Sciatic nerve (tissue), 2 donors: ENCODE data around the gene WDFY2. TPM values are rescaled to one million over a fixed set of nuclear protein-coding genes. Genes with fewer than 3 reads are reported as not detected.

Source experiments
- ATAC-seq: fragments of 200-7000 bp; cut with Tn5 transposase; one replicate; pipeline ENCODE4 v1.9.1; 2020; ENCODE audit warnings: mild to moderate bottlenecking, moderate library complexity
- DNase-seq: peaks from one replicate; pipeline ENCODE4 v3.0.0-alpha.2; 2020; ENCODE audit warnings: low spot score
- intact Hi-C: fragments of 100-400 bp; cut with DNase I; formaldehyde crosslinking; loops from one replicate; pipeline ENCODE4 v1.14.2; 2022
- total RNA-seq: library from RNA; stranded (reverse); fragmentation: NEBNext Ultra II Directional; extraction: Animal tissue kit (Norgen Biotek cat#: 25700); gene quantifications from one replicate; pipeline ENCODE4 v1.2.1, GENCODE V29; 2021
- donor health status: DM: no; HTN: no; CAD: no.
- donor health status: DM: no; HTN: no; CAD: no.

The WDFY2 gene
- total RNA-seq, 1 donor from 2014 or later, result 22.1 TPM

DNA sequence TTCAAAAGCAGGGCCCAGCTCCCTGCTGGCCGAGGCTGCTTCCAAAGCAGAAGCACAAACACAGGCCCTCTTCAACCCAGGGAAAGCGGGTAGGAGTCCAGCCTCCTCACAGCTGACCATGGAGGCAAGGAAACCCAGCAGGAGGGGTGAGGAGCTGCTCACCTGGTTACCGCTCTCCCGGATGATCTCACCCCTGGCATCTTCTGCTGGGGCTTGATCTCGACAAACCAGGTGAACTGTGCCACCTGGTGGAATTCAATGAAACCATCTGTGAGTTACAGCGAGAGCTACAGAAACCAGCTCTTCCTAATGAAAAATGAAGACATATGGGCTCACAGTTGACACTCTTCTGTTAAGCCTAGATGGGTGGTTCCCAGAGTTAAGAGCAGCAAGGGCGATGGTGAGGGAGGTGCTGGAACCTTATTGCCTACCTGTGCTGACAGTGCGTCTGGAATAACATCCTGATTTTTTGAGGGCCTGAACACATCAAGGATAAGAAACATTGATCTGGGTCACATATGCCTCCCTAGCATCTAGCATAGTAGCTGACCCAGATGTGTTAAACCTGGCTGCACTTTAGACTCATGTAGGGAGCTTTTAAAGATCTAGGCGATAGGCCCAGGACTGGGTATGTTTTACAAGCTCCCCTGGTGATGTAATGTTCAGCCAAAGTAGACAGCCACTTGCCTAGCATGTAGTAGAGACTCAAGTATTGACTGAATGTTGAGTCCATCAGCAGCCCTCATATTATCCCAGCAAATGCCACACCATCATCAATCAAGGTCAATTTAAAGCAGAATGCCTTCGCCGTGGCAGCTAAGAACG lies 213.6 kb downstream of the WDFY2 start:
- peak; percentile 41 for ATAC-seq
- intact Hi-C loops, result no loop called here
- DNase-seq, result no peak

- intact Hi-C loops, result no loop called here
Measured at GRCh38 chr13:51799261-51799660, 215.0 kb downstream of the WDFY2 start.

GRCh38 chr13:51800486-51800885 lies 216.2 kb downstream of the WDFY2 start:
- DNase-seq, result no peak
- ATAC-seq, result no peak
- intact Hi-C loops, result no loop called here

More at GRCh38 chr13:51799261-51799660, 215.0 kb downstream of the WDFY2 start:
- ATAC-seq (no peak), DNase-seq (no peak)

DNA sequence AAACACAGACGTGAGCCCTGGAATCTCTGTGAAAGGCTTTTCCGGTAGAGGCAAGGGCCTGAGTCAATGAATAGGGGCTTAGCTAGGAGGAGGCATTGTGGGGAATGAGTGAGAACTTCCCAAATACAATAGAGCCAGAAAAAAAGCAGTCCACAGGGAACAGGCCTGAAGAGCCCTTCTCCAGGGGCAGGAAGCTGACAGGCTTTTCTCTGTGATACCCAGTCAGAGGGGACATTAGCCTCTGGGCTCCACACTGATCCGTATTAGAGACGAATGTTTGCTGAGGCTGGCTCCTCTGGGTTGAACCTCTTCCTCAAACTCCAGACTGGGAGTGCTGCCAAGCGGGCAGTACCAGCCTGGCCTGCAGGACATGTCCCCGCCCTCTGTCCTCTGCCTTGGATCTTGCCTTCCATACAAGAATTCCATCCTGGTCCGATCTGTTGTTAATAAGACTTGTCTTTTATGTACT lies 217.4 kb downstream of the WDFY2 start:
- peak; percentile 5 for ATAC-seq
- intact Hi-C loops, result no loop called here
- DNase-seq, result peak; percentile 82

DNA sequence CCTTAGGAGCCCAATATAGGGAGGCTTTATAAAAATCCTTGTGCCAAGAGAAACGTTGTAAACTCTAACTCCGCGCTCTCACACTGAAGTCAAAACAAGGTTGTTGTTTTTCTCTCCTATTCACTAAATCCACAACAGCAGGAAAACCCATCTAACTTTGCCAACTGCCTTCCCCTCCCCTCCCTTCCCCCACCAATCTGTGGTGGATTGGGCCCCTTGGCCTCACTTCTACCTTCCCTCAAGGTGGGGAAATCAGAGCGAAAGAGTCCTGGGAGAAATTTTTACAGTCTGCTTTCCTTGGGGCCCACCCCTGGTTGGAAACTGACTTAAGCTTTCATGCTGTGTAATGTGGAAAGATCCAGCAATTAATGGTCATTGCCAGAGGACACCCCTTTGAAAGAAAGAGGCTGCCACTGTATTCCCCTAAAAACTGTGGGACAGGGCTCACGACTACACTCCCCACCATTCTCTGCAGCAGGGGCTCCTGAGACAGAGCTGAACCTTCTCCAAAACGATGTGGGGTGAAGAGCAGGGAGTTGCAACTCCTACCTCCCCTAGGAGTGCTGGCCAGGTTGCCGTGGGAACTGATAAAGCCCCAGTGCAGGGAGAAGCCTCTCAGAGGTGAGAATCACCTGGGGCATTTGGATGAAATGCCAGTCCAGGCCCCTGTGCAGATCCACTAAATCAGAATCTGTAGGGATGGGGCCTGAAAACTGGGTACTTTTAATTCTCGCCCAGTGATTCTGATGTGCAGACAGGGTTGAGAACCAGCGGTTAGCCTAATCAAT lies 218.6 kb downstream of the WDFY2 start:
- intact Hi-C loops, result no loop called here
- ATAC-seq (peak; percentile 3), DNase-seq (no peak)

DNA sequence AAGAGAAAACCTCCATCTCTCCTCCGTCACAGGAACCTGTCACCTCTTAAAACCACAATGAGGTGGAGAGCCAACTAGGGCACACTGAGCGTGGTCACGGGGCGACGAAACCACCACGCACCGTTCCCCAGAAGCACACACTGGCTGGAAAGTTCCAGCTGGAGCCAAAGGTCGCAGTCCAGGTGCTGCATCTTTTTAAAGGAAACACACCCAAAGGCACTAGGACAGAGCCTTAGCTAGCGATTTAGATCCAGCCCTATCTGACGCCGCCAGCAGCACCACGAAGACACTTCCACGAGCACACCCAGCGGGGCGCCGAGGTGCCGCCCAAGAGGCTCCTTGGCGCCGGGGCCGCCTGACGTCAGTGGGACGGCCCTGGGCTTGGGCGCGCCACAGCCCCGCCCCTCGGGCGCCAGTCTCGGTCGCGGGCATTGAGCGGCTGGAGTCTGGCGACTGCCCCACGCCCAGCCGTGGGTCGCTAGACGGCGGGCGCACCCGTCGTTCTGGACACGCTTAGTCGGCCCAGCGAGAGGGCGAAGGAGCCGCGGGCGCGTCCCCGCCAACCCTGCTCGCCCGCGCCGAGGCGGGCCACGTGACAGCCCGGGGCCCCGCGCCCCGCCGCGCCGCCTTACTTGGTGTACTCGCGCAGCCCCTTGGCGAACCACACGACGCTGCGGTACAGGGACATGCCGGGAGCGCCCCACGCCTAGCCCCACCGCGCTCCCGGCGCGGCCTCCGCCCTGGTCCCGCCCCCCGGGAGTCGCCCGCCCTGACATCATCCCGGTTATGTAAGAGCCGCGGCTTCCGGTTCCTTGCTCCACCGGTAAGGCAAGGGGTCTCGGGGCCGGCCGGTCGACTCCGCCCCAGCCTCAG lies 219.4 kb downstream of the WDFY2 start, which contains the start of gene DHRS12:
DHRS12 (minus strand) TSS at position 742 of the 873 bp plus-strand sequence. CDS start 4,504 bp downstream, outside the sequence.
- peak; percentile 90 for ATAC-seq
- intact Hi-C loops, result no loop called here
- DNase-seq, result peak; percentile 96

DNA sequence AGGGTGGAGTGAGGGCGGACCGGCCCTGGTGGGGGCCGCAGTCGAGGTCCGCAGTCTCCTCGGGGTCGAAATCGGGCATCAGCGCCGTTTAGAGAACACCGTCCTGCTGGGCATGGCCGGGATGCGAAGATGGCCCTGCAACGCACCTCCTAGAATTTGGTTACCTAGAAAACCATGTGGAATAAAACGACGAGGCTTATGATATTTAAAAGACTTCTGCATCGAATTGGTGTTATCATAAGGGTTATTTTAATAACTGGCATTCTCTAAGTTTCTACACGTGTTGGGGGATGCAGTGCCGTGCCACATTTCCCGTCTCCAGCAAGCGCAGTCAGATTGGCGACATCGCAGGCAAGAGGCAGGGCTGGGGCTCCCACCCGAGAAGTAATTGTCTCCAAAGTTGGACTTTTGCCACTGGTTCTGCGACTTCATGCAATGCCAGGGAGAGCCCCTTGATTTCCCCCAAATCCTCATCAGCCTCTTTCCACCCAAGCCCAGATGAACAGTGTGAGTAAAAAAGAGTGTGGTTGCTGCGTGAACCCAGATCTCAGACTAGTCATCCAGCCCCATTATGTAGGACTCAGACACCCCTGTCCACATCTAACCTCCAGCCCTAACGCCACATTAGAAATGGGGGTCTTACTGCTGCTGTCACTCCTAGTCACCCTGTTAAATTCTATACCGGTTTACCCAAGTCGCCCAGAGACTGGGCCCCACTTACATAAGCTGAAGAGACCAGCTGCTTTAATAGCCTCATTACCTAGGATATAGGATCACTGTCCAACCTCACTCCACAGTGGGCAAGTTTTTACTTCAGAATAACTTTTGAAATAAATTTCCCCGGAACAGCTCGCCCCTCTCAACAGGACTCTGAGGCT lies 220.3 kb downstream of the WDFY2 start:
- intact Hi-C loops, result no loop called here

DNA sequence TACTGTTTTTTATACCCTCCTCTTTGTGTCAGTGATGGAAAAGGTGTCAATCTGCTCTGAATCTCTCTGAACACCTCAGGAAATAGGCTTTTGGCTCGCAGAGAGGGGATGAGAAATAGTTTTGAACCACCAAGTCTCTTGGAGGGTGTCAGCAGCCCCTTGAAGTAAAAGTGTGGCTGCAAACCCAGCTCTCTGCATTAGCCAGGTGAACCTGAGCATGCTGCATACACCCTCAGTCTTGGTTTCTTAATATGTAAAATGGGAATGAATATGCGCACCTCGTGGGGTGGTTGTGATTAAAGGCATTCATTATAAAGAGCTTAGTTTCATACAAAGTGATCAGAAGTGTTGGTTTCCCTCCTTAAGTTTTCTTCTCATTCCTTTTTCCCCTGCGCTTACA lies 221.1 kb downstream of the WDFY2 start:
- DNase-seq, result no peak
- no peak for ATAC-seq
- intact Hi-C loops, result no loop called here

More for the DNA sequence above, 220.3 kb downstream of the WDFY2 start:
- DNase-seq (peak; percentile 75), ATAC-seq (peak; percentile 12)

DNA sequence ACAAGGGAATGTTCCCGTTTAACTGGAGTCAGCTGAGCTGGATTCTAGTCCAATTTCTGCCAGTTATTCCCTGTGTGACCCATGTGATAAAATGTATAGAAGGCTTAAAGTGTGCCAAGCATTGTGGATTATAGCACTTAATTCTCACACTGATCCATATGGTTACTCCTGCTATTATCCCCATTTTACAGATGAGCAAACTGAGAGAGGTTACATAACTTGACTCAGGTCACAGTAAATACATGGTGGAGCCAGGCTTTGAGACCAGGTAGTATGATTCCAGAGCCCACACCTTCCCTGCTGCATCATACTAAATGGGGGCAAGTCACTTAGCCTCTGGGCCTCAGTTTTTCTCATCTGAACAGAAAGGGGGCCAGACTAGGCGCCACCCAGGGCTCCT lies 221.7 kb downstream of the WDFY2 start:
- no peak for DNase-seq
- ATAC-seq, result no peak
- intact Hi-C loops, result no loop called here

GRCh38 chr13:51806566-51806965 lies 222.3 kb downstream of the WDFY2 start:
- DNase-seq, result no peak
- intact Hi-C loops, result no loop called here
- no peak for ATAC-seq

DNA sequence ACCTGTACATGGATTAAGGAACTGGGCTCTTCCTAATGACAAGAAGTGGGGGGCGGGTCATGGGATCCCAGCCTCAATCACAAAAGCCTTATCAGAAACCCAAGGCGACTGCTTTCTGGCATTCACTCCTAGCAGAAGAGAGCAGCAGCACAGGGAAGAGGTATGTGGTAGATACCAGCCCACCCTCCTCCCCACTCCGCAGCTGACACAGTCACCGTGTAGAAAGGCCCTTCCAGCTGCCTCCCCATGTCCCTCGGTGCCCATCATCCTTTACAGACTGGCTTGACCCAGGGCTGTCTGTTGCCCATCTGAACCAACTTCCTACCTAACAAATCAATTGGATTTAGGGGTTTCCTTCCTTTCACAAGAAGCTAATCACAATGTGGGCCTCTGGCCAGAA lies 222.8 kb downstream of the WDFY2 start:
- ATAC-seq, result no peak
- intact Hi-C loops, result no loop called here

DNA sequence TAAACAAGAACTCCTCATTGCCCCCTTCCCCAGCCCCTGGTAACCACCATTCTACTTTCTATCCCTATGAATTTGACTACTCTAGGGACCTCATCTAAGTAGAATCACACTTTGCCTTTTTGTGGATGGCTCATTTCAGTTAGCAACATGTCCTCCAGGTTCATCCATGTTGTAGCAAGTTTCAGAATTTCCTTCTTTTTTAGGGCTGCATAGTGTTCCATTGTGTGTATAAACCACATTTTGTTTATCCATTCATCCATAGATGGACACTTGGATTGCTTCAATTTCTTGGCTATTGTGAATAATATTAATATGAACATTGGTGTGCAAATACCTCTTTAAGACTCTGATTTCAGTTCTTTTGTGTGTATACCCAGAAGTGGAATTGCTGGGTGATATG lies 224.5 kb downstream of the WDFY2 start:
- no peak for DNase-seq
- intact Hi-C loops, result no loop called here
- no peak for ATAC-seq

More for the DNA sequence above, 222.8 kb downstream of the WDFY2 start:
- no peak for DNase-seq

DNA sequence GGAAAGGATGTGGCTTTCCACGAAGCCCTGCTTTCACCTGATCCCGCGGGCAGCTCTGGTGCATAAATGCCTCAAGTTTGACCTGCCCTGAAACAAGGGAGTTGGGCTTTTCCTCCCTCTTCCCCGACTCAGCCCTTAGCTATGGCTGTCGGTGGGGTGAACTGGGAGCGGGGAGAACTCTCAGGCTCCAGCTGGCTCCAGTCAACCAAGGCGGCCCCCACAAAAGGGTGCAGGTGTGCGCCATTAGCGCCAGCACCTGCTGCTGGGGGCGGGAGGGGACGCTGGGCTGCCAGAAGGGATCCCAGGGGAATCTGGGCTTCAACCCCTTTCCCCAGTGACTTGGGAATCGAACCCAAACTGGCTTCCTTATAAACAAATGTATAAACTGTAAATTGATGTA lies 226.8 kb downstream of the WDFY2 start:
- intact Hi-C loops, result no loop called here
- DNase-seq (no peak), ATAC-seq (no peak)

DNA sequence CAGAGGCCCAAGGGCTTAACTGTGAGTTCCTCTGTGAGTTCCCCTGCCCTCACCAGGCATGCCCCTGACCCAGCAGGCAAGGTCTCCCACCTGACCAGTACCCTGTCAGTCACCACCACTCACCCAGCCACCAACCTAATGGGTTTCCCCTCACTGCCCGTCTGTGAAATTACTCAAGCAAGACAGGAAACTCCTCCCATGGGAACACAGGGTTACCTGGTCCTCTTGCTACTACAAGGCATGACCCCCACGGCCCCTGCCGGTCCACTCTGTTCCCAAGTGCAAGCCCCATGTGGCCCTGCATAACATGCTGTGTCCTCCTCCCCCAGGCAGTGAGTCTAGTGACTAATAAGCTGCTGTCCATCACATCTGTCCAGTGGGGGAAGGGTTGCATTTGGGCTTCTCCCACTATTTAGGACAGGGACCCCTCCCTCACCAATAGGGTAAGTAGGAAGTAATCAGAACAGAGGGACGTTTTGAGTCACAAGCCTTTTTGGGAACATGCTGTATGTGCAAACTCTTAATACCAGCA lies 227.7 kb downstream of the WDFY2 start:
- intact Hi-C loops, result no loop called here
- DNase-seq, result no peak
- ATAC-seq, result peak; percentile 39

DNA sequence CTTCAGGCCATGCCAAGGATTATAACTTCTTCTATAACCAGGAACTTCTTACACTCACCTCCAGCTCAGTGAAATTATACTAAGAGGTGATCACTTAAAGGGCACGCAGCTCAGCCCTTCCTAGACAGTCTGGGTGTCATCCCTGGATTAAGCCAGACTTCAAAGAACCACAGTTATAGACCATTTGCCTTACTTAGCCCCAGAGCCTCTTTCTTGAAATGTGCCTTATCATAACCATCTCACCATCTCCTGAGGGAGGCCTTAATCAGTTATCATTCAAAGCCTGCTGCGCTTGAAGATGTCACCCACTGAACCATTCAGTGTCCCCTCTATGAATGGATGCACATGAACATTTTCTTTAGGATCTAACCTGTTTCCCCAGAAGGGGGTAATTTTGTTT lies 229.8 kb downstream of the WDFY2 start:
- intact Hi-C loops, result no loop called here
- ATAC-seq, result no peak
- DNase-seq, result no peak

DNA sequence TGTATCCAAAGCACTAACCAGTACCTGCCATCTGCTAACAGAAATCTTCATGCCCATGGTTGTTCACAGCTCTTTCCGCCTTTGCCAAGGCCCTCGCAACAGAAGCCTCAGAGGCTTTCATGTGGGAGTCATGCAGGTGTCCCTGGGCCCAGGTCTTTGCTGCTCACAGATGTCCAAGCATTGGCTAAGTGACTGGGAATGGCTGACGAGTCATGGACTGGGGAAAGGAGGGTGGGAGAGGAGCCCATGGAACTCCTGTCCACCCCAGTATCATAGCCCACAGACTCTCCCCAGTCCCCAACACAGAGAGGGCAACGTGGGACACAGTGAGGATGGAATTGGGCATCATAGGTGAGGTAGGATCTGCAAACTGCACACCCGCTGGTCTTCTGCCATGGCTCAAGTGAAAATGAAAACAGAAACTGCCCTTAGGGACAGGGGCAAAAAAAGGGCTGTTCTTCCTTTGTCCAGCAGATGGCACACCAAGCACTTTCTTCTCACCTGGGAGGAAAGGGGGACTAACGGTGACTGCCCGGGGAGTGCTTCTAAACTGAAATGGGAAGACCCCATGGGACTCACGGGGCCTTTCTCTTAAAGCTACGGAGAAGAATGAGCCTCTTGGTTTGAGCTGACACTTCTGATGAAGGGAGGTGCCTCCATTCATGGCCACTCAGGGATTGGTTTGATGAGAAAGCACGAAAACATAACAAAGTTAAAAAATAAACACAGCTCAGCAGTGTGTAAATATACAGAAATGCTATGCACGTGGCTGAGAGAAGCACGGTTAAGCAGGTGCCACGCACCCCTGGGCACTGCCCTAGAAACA lies 230.8 kb downstream of the WDFY2 start:
- peak; percentile 74 for DNase-seq
- peak; percentile 73 for ATAC-seq
- intact Hi-C loops, result no loop called here

DNA sequence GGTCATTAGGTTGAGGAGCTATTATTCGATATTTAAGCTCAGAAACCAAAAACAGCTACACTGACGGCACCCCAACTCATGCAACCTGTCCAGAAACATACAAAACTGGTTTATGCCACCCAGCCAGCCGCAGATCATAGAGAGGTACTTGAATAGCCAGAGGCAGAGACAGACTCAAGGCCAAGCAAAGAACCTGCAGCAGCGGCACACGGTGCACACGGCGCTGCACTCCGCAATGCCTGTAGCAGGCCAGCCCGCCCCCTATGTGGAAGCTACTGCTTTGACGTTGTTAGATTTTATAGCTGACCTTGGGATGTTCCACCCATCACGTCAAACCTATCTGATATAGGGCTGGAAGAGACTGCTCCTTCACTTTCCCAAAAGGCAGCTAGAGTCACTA lies 231.6 kb downstream of the WDFY2 start:
- intact Hi-C loops, result no loop called here
- DNase-seq (no peak), ATAC-seq (no peak)
